Globus pallidus (tissue), 1 donor: ENCODE data around the gene LDLRAP1.

Experiments
- DNase-seq: peaks from one replicate; pipeline ENCODE4 v3.0.0-alpha.2; 2015; ENCODE audit warnings: low spot score

Gene LDLRAP1

GRCh38 chr1:25544243-25544764, 898 bp downstream of the LDLRAP1 start:
- no peak for DNase-seq

GRCh38 chr1:25544819-25545218, 1.4 kb downstream of the LDLRAP1 start:
- peak; percentile 82 for DNase-seq

DNA sequence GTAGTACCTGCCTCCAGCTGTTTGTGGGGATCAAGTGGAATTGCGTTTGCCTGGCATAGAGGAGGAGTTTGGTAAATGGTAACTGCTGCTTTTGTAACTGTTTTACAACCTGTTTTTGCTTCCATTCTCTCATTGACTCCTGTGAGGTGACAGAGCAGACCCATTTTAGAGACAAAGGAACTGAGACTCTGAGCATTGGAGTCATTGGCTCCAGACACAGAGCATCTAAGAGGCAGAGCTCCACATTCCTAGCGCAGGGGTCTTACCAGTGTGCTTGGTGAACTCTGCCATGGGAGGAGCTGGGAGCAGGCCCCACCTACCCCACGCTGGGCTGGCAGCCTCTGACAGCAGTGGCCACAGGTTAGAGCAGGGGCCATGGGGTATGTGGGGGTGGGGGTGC, 2.4 kb downstream of the LDLRAP1 start:
- no peak for DNase-seq

GRCh38 chr1:25546193-25546592, 2.8 kb downstream of the LDLRAP1 start:
- no peak for DNase-seq

DNA sequence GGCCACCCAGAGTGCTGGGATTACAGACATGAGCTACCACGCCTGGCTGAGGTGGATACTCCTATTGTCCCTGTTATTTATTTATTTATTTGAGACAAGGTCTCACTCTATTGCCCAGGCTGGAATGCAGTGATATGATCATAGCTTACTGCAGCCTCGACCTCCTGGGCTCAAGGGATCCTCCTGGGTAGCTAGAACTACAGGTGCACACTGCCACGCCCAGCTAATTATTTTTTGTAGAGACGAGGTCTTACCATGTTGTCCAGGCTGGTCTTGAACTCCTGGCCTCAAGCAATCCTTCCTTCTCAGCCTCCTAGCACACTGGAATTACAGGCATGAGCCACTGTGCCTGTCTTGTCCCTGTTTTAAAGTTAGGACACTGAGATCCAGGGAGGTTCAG, 5.2 kb downstream of the LDLRAP1 start:
- no peak for DNase-seq

- DNase-seq: no peak
These were observed 6.1 kb downstream of the LDLRAP1 start for GRCh38 chr1:25549273-25550154.

- DNase-seq: no peak
These were observed 6.7 kb downstream of the LDLRAP1 start for GRCh38 chr1:25550155-25550506.

GRCh38 chr1:25550683-25551310, 7.4 kb downstream of the LDLRAP1 start:
- DNase-seq: no peak

- no peak for DNase-seq
These were observed 10.5 kb downstream of the LDLRAP1 start for GRCh38 chr1:25553749-25554429.

GRCh38 chr1:25554430-25554780, 11.0 kb downstream of the LDLRAP1 start:
- DNase-seq: no peak

DNA sequence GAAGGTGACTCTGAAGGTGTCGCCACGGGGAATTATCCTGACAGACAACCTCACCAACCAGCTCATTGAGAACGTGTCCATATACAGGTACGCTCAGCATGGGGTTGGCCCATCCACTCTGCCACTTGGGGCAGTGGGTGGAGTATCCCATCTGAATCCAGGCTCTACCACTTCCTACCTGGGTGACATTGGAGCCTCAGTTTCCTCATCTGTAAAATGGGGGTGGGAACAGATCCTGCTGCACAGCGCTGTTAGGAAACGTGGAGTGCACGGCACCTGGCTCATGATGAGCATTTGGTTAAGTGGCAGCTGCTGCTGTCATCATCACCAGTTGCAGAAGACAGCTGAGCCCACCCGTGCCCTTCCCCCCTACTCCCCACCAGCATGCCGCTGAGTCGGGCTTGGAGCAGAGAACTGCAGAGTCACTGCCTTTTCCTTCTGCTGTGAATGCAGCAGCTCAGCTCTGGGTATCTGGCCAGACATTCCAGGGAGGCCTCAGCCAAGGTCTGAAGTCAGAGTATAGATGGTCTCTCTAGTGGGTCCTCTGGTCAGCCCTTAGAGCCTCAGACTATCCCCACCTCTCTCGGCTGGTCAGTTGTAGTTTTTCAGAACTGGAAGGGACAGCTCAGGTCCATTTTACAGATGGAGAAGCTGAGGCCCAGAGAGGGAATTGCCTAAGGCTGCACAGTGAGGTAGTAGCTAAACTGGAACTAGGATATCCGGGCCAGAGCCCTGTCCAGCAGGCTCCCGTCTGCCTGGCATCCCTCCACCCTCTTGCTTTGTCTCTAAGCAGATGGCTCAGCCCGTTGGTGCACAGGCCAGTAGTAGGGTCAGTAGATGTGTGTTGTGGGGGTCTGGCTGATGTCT, 11.7 kb downstream of the LDLRAP1 start:
- DNase-seq: no peak

GRCh38 chr1:25555753-25556092, 12.3 kb downstream of the LDLRAP1 start:
- DNase-seq: no peak

DNA sequence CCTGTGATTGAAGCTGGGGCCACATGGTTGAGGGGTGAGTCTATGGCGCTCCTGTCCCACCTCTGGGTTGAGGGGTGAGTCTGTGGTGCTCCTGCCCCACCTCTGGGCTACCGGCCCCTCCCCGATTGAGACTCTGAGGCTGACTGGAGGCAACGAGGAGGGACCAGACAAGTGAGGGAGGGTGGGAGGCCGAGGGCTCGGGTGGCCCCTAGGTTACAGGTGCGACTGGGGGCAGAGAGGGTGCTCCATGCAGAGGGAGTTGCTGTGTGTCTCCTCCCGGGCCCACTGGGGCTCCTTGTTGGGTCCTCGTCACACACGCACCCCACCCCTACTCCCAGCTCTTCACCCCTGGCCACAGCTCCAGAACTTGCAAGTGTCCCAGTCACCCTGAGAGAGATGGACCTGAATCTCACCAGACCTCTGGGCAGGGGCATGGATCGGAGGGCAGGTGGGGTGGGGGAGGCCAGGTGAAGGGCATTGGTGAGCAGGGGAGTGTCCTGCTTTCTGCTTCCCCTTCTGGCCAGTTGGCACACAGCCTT, 12.8 kb downstream of the LDLRAP1 start:
- DNase-seq: no peak

GRCh38 chr1:25556791-25557476, 13.5 kb downstream of the LDLRAP1 start:
- DNase-seq: no peak

DNA sequence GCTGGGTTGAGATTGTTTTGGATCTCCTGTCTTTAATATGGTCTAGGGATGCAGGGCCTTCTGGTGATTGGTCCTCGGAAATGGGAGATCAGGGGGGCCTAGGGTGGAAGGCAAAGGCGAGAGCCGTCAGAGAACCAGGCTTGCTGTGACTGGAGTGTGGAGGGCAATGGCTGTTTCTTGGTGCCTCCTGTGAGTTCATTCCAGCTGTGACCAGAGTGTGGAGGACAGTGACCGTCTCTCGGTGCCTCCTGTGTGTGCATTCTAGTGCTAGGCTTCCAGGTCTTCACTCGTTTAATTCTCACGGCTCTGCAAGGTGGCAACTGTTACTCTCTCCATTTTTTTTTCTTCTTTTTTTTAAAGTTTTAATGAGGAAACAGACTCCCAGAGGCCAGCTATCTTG, 14.1 kb downstream of the LDLRAP1 start:
- no peak for DNase-seq

- DNase-seq: no peak
These were observed 15.6 kb downstream of the LDLRAP1 start for GRCh38 chr1:25559031-25559430.

- DNase-seq: no peak
These were observed 16.6 kb downstream of the LDLRAP1 start for GRCh38 chr1:25560001-25560400.

DNA sequence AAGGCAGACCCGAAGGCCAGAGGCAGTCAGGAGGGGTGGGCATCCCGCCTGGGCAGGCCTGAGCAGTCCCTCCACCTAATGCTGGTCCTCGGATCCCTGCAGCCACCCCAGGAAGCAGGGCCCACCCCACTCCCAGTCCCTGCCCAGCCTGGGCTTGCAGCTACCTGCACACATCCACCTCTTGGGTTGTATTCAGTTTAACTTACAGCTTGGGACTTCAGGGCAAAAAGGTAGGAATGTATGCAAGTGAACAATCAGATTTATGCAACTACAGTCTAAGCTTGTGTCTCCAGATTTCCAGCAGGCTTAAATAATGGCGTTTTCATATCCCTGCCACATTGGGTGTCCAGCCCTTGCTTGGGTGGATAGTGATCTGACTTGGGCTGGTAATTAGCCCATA, 17.4 kb downstream of the LDLRAP1 start:
- DNase-seq: no peak

DNA sequence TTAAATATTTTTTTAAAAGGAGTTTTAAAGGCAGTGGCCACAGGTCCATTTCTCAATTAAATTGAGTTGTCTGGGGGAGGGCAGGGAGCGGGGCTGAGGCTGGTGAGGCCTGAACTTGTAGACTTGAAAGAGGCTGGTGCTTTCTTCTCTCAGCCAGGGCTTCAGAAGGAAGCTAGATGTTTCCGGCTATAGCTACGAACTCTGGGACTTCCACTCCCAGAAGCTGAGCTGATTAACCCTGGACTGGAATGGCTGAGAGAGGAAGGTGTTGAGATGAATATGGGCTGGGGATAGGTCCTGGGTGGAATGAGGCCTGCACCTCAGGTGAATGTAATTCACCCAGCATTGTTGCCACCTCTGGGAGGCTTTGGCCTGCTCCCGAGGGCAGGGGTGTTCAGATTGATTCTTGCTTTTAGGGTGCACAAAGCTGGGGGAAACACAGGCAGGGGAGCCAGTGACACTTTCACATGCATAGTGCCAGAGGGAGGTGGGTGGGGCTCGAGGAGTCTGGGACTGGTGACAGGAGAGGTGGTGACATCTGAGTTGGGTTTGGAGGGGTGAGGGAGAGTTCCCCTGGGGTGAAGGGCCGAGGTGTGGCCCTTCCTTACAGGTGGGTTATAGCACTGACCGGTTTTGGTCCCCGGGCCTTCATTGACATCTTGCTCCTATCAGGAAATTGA, 18.2 kb downstream of the LDLRAP1 start:
- no peak for DNase-seq

GRCh38 chr1:25562101-25562927, 18.9 kb downstream of the LDLRAP1 start:
- DNase-seq: no peak
